K562 (cell line): ENCODE measurements around the gene TUBGCP6. TPM values are rescaled to one million over a fixed set of nuclear protein-coding genes. Genes with fewer than 3 reads are reported as not detected.

ENCODE experiments used
- DIDO1 ChIP-seq: fragments of 450-650 bp; IDR thresholded peaks from 2 replicates; pipeline ENCODE4 v1.6.1; 2016; ENCODE audit warnings: low read depth, missing biosample characterization, missing genetic modification characterization
- FOXM1 ChIP-seq, 2 experiments: fragments of 450-650 bp in 1 of 2; sonication (generic) in 1 of 2; formaldehyde crosslinking in 1 of 2; IDR thresholded peaks; 2 replicates each; pipeline versions ENCODE4 v1.6.1 to v1.9.0; 2017 to 2022; ENCODE audit warnings: low read depth in 2 of 2, mild to moderate bottlenecking in 2 of 2, missing genetic modification reagents in 1 of 2, moderate library complexity in 1 of 2
- FUS ChIP-seq: fragments of 200-400 bp; formaldehyde crosslinking; optimal IDR thresholded peaks from 2 replicates; pipeline ENCODE3; 2017; ENCODE audit warnings: low read depth, low read length
- HMGN3 ChIP-seq: IDR thresholded peaks from 2 replicates; pipeline ENCODE4 v1.6.1; 2011; ENCODE audit warnings: borderline replicate concordance, low read depth, mild to moderate bottlenecking, mixed read lengths, low read length; ENCODE audit not compliant: insufficient read length; ENCODE audit errors: extremely low read depth
- LARP7 ChIP-seq: fragments of 450-650 bp; IDR thresholded peaks from 2 replicates; pipeline ENCODE4 v1.6.1; 2016
- PTTG1 ChIP-seq: fragments of 450-650 bp; IDR thresholded peaks from 2 replicates; pipeline ENCODE4 v1.6.1; 2016; ENCODE audit warnings: low read depth, mild to moderate bottlenecking, missing genetic modification characterization, missing compliant biosample characterization
- SMARCC2 ChIP-seq: fragments of 450-650 bp; IDR thresholded peaks from 2 replicates; pipeline ENCODE4 v1.6.1; 2017; ENCODE audit warnings: antibody characterized with exemption, moderate library complexity, mild to moderate bottlenecking, low read depth
- TBL1XR1 ChIP-seq, 2 experiments: IDR thresholded peaks; 2 replicates each; pipeline ENCODE4 v1.6.1; 2012; ENCODE audit warnings: improper control_type of control experiment in 2 of 2, low read length in 2 of 2, mild to moderate bottlenecking in 1 of 2
- ZNF695 ChIP-seq: fragments of 450-650 bp; formaldehyde crosslinking; IDR thresholded peaks from 2 replicates; pipeline ENCODE4 v1.4.0; 2020; ENCODE audit warnings: mild to moderate bottlenecking, moderate library complexity
- polyA plus RNA-seq, 8 experiments: library from polyadenylated mRNA; depleted of rRNA in 4 of 8; stranded (reverse) in 5 of 8; unstranded in 3 of 8; fragments of >200 nt; fragmentation: Nextera tagmentation in 2 of 8; fragmentation: Illumina TruSeq in 1 of 8; extraction: Ambion mirVana in 2 of 8; extraction: Trizol in 1 of 8; gene quantifications; 2 replicates each; pipeline versions ENCODE4 v1.2.1 to v1.2.3, GENCODE V29; 2011 to 2014; ENCODE audit warnings: inconsistent platforms in 1 of 8, missing spikeins in 1 of 8
- total RNA-seq, 7 experiments: library from RNA; depleted of rRNA in 6 of 7; stranded (reverse); fragments of >200 nt in 6 of 7; fragmentation: Illumina TruSeq in 2 of 7; extraction: Trizol in 2 of 7; gene quantifications; 2 replicates each; pipeline versions ENCODE4 v1.2.1 to v1.2.3, GENCODE V29; 2011 to 2021; ENCODE audit warnings: low replicate concordance in 1 of 7
- TF ChIP-seq, protein P1 (sequence below), 2 experiments: fragments of 450-650 bp; IDR thresholded peaks; 2 replicates each; pipeline ENCODE4 v1.6.1; 2016; ENCODE audit warnings: mild to moderate bottlenecking in 2 of 2, borderline replicate concordance in 1 of 2, low read depth in 1 of 2, moderate library complexity in 1 of 2
- TF ChIP-seq, protein P2 (sequence below): fragments of 250-450 bp; sonication (Bioruptor Pico); IDR thresholded peaks from 2 replicates; pipeline ENCODE4 v1.8.0; 2022; ENCODE audit warnings: moderate library complexity, mild to moderate bottlenecking, inconsistent platforms
- TF ChIP-seq, protein P3 (sequence below): fragments of 250-450 bp; sonication (Bioruptor Pico); IDR thresholded peaks from 2 replicates; pipeline ENCODE4 v1.9.0; 2021; ENCODE audit warnings: mild to moderate bottlenecking
- TF ChIP-seq, protein P4 (sequence below): conservative IDR thresholded peaks from 2 replicates; pipeline ENCODE4 v1.6.1; 2011; ENCODE audit warnings: low read depth, mild to moderate bottlenecking, low read length; ENCODE audit not compliant: control insufficient read depth
- TF ChIP-seq, protein P5 (sequence below): fragments of 250-450 bp; sonication (Bioruptor Pico); IDR thresholded peaks from 2 replicates; pipeline ENCODE4 v1.4.0; 2020; ENCODE audit warnings: borderline replicate concordance

Gene TUBGCP6
- total and polyA plus RNA-seq, 9 of the 15 experiments (the other 6 are each of a cell fraction or from before 2014, with no cell fraction given), result 0.76 to 33.0 (median 10.1) TPM

DNA sequence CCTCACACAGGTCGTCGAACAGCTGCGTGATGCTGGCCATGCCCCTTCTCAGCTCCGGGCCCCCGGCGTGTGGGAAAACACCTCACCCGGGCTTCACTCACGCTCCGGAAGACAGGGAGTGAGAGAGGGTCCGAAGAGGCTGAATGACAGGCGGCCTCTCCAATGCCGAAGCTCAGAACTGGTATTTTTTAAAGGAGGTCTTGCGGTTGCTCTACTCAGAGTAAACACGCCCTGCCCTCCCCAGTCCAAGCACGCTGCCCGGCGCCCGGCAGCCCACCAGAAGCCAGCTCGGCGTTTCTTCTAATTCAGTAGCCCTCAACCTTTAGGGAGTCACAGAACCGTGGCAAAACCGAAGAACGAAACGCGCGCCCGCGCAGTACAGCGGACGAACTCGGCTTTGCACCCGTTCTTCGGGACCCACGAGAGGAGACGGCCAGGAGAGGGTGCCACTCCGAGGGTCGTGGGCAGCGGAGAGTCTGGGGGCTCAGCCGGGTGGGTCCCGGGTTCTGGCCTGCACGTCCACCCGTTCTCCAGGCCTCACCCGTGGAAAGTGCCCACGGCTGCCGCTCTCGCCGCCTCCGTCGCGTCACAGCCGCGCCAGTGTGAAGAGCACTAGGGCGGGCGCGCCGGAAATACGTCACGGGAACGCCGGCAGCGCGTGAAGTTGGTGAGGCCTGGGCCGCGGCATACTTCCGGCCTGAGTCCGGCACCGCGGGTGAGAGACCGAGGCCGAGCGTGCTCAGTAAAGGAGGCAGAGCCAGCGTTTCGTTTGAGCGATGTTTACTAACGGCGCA lies at the start of gene TUBGCP6 (continued):
- TF ChIP-seq, protein P1, sequence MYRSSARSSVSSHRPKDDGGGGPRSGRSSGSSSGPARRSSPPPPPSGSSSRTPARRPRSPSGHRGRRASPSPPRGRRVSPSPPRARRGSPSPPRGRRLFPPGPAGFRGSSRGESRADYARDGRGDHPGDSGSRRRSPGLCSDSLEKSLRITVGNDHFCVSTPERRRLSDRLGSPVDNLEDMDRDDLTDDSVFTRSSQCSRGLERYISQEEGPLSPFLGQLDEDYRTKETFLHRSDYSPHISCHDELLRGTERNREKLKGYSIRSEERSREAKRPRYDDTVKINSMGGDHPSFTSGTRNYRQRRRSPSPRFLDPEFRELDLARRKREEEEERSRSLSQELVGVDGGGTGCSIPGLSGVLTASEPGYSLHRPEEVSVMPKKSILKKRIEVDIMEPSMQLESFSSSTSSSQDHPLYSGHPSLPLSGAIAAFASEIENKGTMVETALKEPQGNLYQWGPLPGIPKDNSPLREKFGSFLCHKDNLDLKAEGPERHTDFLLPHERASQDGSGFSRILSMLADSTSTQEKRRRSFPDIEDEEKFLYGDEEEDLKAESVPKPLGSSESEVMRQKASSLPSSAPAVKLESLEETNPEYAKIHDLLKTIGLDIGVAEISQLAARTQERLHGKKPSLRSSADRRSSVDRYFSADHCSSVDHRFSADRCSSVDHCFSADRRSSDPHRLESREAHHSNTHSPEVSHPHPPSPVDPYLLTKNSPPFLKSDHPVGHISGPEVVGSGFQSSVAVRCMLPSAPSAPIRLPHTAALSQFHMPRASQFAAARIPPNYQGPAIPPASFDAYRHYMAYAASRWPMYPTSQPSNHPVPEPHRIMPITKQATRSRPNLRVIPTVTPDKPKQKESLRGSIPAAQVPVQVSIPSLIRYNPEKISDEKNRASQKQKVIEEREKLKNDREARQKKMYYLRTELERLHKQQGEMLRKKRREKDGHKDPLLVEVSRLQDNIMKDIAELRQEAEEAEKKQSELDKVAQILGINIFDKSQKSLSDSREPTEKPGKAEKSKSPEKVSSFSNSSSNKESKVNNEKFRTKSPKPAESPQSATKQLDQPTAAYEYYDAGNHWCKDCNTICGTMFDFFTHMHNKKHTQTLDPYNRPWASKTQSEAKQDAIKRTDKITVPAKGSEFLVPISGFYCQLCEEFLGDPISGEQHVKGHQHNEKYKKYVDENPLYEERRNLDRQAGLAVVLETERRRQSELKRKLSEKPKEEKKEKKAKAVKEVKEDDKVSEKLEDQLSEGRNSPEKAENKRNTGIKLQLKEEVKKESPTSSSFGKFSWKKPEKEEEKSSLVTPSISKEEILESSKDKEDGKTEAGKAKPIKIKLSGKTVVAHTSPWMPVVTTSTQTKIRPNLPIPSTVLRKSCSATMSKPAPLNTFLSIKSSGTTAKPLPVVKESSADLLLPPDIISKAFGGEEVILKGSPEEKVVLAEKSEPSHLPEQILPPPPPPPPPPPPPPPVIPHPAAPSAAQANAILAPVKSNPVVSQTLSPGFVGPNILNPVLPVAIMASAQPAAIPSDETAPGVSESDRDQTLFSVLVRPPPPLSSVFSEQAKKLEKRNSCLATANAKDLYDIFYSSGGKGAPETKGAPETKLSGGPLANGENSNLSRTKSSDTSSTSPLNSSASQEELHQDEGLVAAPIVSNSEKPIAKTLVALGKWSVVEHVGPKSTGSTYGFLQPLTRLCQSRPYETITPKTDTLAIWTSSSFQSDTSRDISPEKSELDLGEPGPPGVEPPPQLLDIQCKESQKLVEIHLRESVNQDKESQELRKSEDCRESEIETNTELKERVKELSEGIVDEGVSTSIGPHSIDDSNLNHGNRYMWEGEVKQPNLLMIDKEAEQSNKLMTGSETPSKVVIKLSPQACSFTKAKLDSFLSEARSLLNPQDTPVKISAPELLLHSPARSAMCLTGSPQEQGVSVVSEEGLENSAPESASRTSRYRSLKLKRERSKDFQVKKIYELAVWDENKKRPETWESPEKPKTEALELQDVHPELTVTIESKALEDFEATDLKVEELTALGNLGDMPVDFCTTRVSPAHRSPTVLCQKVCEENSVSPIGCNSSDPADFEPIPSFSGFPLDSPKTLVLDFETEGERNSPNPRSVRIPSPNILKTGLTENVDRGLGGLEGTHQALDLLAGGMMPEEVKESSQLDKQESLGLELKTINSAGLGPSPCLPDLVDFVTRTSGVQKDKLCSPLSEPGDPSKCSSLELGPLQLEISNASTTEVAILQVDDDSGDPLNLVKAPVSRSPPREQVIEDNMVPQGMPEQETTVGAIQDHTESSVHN (IDR thresholded peaks at IDR 0.05; ENCODE audit: borderline replicate concordance in 1 of 2, low read depth in 1 of 2), result no peak
- no peak for TF ChIP-seq SMARCC2
- peak; percentile 72 for TF ChIP-seq HMGN3
- TF ChIP-seq, protein P2, sequence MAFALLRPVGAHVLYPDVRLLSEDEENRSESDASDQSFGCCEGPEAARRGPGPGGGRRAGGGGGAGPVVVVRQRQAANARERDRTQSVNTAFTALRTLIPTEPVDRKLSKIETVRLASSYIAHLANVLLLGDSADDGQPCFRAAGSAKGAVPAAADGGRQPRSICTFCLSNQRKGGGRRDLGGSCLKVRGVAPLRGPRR (CRISPR knock-in tag), result no peak
- no peak for TF ChIP-seq FUS
- peak; percentile 78; the same call in 1 of the 2 replicates for TF ChIP-seq DIDO1 (tag)
- TF ChIP-seq LARP7, result no peak
- no peak for TF ChIP-seq ZNF695
- TF ChIP-seq, protein P3, sequence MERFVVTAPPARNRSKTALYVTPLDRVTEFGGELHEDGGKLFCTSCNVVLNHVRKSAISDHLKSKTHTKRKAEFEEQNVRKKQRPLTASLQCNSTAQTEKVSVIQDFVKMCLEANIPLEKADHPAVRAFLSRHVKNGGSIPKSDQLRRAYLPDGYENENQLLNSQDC (CRISPR knock-in tag), result no peak
- peak in 1 of 2 experiments; percentile 86; a peak in 2 of 4 replicates for TF ChIP-seq TBL1XR1 (IDR thresholded peaks at IDR 0.05; ENCODE audit: low read length in 2 of 2)
- TF ChIP-seq PTTG1, result no peak
- TF ChIP-seq, protein P4, sequence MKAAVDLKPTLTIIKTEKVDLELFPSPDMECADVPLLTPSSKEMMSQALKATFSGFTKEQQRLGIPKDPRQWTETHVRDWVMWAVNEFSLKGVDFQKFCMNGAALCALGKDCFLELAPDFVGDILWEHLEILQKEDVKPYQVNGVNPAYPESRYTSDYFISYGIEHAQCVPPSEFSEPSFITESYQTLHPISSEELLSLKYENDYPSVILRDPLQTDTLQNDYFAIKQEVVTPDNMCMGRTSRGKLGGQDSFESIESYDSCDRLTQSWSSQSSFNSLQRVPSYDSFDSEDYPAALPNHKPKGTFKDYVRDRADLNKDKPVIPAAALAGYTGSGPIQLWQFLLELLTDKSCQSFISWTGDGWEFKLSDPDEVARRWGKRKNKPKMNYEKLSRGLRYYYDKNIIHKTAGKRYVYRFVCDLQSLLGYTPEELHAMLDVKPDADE, result 0 out of 2 replicates have a peak, but pooled peaks have one; percentile 47
- TF ChIP-seq, protein P5, sequence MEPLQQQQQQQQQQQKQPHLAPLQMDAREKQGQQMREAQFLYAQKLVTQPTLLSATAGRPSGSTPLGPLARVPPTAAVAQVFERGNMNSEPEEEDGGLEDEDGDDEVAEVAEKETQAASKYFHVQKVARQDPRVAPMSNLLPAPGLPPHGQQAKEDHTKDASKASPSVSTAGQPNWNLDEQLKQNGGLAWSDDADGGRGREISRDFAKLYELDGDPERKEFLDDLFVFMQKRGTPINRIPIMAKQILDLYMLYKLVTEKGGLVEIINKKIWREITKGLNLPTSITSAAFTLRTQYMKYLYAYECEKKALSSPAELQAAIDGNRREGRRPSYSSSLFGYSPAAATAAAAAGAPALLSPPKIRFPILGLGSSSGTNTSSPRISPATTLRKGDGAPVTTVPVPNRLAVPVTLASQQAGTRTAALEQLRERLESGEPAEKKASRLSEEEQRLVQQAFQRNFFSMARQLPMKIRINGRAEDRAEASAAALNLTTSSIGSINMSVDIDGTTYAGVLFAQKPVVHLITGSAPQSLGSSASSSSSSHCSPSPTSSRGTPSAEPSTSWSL (CRISPR knock-in tag), result no peak
- TF ChIP-seq FOXM1 (IDR thresholded peaks at IDR 0.05; ENCODE audit: low read depth), result no peak
- TF ChIP-seq FOXM1 (CRISPR knock-in tag; IDR thresholded peaks at IDR 0.05; ENCODE audit: low read depth), result no peak
